CD4-positive, alpha-beta T cell treated with Interleukin-17A for 4 hours (primary cell): Measurements from ENCODE around the gene MAPRE3.
"Not testable (repeated sequence)": the region's sequence is repeated elsewhere in the genome, so short reads cannot be mapped to it uniquely, and the experiment has no call there.

Experiments
- DNase-seq: peaks from one replicate; pipeline ENCODE4 v3.0.0-alpha.2; 2020; ENCODE audit warnings: mixed read lengths

MAPRE3 gene

DNA sequence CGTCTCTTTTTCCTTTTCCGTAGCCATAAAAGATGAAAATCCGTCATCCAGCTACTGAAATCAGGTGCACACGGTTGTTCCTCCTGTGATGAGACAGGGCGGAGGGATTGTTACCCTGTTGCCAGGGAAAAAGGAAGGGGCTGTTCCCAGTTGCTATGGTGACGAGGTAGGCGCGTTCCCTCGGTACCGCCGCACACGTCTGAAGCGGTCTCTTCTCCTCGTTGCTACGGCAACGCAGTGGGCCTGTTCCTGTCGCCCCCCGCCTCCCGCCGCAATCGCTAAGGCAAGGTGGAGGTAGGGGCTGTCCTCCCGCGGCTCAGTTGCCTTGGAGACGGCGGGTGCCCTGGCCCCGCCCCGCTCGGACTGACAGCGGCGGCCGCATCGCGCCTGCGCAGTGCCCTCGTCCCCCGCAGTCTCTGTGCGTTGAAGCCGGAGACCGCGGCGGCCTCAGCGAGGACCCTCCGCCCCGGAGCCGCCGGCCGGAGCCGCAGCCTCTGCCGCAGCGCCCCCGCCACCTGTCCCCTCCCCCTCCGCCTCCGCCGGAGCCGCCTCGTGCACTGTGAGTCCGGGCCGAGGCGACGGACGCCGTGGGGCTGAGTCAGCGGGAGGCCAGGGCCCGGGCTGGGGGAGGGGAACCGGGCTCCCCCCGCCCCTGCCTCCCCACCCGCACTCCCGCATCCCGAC, at the start of gene MAPRE3:
MAPRE3 (plus strand) TSS at position 394 of the 684 bp plus-strand sequence. CDS start 51,582 bp downstream, outside the sequence.
- DNase-seq: peak; percentile 83

GRCh38 chr2:26921323-26921722, 49.1 kb upstream of the MAPRE3 start:
- DNase-seq: no peak

- peak; percentile 31 for DNase-seq
Observed at GRCh38 chr2:26922405-26923188, 47.8 kb upstream of the MAPRE3 start.

DNA sequence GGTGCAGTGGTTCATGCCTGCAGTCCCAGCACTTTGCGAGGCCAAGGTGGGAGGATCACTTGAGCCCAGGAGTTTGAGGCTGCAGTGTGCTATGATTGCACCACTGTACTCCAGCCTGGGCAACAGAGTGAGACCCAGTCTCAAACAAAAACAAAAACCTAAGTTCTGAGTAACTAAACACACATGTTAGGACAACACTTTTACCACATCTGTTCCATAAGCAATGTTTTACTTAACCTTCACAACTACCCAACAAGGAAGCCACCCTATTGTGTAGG, 47.3 kb upstream of the MAPRE3 start:
- not testable (repeated sequence) for DNase-seq

DNA sequence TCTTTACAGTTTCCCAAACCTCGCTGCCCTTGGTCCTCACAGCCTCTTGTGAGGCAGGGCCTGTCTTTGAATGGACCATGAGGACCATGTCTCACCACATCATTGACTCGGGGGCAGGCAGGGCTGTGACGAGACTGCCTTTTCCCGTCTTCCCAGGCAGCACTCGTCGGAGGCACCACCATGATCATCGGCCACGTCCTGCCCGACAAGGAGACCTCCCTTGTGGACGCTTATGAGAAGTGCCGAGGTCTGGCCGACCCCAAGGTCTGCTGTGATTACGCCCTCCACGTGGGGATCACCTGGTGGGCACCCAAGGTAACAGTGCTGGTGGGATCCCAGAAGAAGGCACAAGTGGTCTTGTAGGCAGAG, 45.7 kb upstream of the MAPRE3 start:
- no peak for DNase-seq

- no peak for DNase-seq
Observed at GRCh38 chr2:26925100-26925791, 45.2 kb upstream of the MAPRE3 start.

DNA sequence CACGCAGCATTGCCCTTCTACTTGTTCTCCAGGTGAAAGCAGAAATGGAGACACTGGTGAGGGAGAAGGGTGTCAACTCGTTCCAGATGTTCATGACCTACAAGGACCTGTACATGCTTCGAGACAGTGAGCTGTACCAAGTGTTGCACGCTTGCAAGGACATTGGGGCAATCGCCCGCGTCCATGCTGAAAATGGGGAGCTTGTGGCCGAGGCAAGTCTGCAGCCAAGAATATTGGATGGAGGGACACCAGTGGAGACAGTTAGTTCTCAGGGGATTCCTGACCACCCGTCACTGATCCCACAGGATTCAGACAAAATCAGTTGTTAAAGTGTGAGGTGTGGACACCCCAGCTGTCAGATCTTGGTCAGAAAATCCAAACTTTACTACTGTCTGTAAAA, 43.2 kb upstream of the MAPRE3 start:
- DNase-seq: no peak

DNA sequence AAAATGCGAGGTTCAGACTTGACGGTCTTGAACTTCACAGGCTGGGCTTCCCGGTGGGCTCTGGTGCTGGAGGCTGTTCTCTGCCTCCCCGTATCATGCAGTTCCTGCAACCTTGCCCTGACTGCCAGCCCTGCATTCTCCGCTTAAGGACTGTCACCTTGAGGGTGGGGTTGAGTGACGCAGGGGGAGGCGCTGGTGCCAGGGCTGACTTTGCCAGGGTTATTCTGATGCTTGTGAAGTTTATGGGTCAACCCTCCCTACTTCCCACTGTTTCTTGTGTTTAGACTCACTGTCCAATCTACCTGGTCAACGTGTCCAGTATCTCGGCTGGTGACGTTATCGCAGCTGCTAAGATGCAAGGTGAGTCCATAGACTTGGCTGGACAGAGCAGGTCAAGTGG, 37.5 kb upstream of the MAPRE3 start:
- DNase-seq: no peak

- no peak for DNase-seq
Observed at GRCh38 chr2:26933431-26934334, 36.8 kb upstream of the MAPRE3 start.

GRCh38 chr2:26934335-26934724, 36.1 kb upstream of the MAPRE3 start:
- no peak for DNase-seq

DNA sequence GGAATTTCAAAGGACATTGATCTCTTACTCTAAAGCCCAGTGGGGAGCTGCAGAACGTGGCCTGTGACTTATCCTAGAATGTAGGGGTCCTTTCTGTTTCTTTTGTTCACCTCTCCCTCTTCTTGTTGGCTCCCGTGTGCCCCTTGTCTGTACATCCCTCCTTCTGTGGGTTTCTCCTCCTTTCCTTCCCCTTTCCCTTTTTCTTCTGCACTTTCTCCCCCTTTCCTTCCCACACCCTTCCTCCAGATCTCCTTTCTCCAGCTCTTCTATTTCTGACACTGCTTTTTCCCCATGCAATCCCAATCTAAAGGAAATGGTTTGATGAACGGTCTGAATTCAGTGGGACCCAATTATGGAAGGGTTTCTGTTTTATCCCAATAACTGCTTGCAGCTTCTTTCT, 35.5 kb upstream of the MAPRE3 start:
- no peak for DNase-seq

- DNase-seq: no peak
Observed at GRCh38 chr2:26936855-26937254, 33.6 kb upstream of the MAPRE3 start.

- no peak for DNase-seq
Observed at GRCh38 chr2:26938399-26939118, 31.9 kb upstream of the MAPRE3 start.

GRCh38 chr2:26940001-26940400, 30.4 kb upstream of the MAPRE3 start:
- DNase-seq: no peak

- DNase-seq: no peak
Observed at GRCh38 chr2:26941486-26941885, 29.0 kb upstream of the MAPRE3 start.

DNA sequence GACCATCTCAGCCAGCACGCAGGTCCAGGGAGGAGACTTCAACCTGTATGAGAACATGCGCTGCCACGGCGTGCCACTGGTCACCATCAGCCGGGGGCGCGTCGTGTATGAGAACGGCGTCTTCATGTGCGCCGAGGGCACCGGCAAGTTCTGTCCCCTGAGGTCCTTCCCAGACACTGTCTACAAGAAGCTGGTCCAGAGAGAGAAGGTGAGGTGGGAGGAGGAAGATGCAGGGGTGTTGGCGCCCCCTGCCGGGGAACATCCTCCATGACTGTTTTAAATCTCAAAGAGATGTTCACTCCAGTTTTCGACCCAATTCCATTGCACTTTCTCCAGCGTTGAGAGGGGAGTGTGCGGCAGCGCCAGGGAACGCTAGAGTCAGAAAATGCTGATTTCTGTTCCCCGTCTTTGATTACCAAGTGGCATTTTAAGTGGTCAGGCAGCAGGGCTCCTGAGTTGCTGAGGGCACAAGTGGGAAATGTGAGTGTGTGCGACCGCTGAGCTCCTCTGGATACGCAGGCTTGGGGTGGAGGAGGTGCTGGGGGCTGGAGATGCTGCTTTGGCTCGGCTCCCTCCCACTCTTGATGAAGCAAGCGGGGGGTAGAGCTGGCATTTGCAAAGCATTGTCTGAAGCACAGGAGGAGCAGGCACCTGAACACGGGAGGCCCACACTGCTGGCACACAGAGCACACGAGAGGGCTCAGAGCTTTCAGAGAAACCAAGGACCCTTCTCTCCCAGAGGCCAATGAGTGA, 27.7 kb upstream of the MAPRE3 start:
- peak; percentile 75 for DNase-seq

DNA sequence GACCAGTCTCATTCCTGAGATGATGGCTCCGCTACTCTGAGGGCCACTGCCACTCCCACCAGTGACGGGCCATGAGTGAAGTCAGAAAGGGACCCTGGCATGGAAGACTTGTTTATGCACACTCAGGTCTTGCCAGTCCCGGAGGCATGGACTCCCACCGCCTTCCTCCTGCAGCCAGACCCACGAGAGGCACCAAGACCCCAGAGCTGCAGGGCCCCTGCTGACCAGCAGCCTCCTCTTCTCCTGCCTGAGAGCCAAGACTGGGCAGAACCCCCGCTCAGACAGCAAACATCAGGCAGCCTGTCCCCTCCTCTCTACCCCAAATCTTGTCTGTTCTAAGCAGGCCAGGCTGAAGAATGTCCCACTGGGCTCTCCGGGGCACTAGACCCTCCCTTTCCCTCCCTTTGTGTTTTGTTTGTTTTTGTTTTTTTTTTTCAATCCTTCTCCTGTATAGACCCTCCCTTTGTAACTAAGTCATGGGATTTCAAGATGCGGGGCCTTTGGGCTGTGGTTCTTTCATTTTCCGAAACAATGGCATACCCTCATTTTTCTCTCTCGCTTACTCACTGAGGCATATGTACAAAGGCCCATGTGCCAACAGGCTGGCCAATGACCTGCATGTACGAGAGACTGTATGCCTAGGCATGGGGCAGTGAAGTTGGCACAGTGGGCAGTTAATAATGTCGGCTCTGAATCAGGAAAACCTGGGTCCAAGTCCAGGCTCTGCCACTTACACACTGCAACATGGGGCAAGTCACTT, 24.3 kb upstream of the MAPRE3 start:
- DNase-seq: no peak

DNA sequence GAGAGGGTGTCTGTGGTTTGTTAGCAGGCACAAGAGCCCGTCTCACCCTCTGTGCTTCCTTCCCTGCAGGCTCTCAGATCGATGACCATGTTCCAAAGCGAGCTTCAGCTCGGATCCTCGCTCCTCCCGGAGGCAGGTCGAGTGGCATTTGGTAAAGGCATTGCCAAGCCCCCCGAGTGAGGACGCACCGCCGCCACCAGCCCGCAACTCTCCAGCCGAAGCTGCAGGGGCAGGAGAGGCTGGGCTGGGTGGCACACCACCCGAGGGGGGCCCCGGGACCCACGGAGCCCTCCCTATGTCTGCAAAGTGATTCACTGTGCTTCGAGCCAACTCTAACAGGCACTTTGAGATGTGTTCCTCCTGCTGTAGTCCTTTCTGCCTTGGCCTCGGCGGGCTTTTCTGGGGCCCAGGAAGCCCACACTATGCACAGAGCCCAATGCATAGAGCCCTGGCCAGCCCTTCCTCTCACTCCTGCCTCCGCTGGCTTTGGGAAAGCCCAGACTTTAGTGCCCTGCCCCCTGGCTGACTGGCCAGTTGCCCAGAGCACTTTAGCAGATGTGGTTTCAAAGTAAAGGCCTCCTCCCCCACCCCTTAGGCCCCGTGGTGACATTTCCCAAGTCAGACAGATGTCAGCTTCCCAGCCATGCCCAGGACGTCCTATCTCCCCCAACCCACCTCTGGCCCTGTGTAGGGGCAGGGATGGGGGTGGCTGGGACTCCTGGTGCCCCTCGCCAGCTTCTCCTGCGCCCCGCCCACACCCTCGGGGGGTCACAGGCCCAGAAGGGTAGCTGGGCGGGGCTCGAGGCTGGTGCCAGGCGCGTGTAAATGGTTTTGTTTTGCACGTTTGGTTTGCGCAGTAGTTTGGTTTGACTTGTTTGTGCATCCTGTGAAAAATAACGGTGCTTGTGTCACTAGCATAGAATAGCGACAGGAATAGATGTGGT, 23.3 kb upstream of the MAPRE3 start:
- no peak for DNase-seq

DNA sequence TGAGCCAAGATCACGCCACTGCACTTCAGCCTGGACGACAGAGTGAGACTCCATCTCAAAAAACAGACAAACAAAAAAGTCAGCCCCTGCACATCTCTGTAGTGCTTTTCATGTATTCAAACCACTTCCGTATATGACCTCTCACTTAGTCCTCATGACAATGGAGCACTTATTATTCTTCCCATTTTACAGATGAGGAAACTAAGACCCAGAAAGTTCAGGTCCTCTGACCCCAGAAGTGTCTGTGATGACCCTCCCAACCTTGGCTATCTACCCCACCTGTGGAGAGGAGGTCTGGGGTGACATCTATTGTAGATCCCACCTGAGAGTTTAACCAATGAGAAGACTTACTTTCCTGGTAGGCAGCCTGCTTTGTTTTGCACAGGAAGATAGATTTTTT, 21.6 kb upstream of the MAPRE3 start:
- no peak for DNase-seq

GRCh38 chr2:26950246-26950645, 20.2 kb upstream of the MAPRE3 start:
- no peak for DNase-seq
